Transverse colon (tissue), 4 donors: ENCODE measurements around the gene TRAPPC3L.

Experiments
- CTCF ChIP-seq, 5 experiments: fragments of 200-600 bp in 3 of 5; fragments of 450-650 bp in 2 of 5; sonication (generic) in 3 of 5; IDR thresholded peaks; 1 replicate in 2 of 5; 2 replicates in 3 of 5; pipeline ENCODE4 v1.5.1; 2016 to 2017; ENCODE audit warnings: antibody characterized with exemption in 5 of 5, inconsistent platforms in 3 of 5, mild to moderate bottlenecking in 2 of 5, moderate library complexity in 1 of 5
- EP300 ChIP-seq: sonication (generic); formaldehyde crosslinking; IDR thresholded peaks from one replicate; pipeline ENCODE4 v1.6.1; 2017; ENCODE audit warnings: antibody characterized with exemption, low read depth
- POLR2A ChIP-seq: fragments of 450-650 bp; IDR thresholded peaks from one replicate; pipeline ENCODE4 v1.6.1; 2016; ENCODE audit warnings: antibody characterized with exemption, mild to moderate bottlenecking, moderate library complexity
- POLR2AphosphoS5 ChIP-seq, 3 donors: sonication (generic); formaldehyde crosslinking; IDR thresholded peaks; one replicate each; pipeline ENCODE4 v1.6.1; 2016; ENCODE audit warnings: antibody characterized with exemption in 3 of 3

GRCh38 chr6:116550796-116551195 lies 5.3 kb upstream of the TRAPPC3L start:
- TF ChIP-seq CTCF (IDR thresholded peaks at IDR 0.05) (no peak), POLR2AphosphoS5 (IDR thresholded peaks at IDR 0.05) (no peak), POLR2A (no peak), EP300 (no peak)
